Neural cell (in vitro differentiated cells): ENCODE data around the gene R3HDM4. TPM values are rescaled to one million over a fixed set of nuclear protein-coding genes. Genes with fewer than 3 reads are reported as not detected.
"Not testable (repeated sequence)": the region's sequence is repeated elsewhere in the genome, so short reads cannot be mapped to it uniquely, and the experiment has no call there.

Source experiments
- H2AFZ ChIP-seq: fragments of 200-600, 300-800 bp; sonication (generic), shearing (Covaris generic); 2 replicates; pipeline ENCODE4 v1.6.0; 2014; ENCODE audit warnings: low read depth, mild to moderate bottlenecking, antibody characterized with exemption, low read length, moderate library complexity
- H3F3A ChIP-seq: fragments of 200-600 bp; shearing (Covaris generic); 2 replicates; pipeline ENCODE4 v1.6.1; 2016; ENCODE audit warnings: mild to moderate bottlenecking, moderate library complexity, mixed read lengths, antibody characterized with exemption, low read length; ENCODE audit not compliant: insufficient read depth, poor library complexity, severe bottlenecking
- H3K27ac ChIP-seq: fragments of 200-600, 300-800 bp; sonication (generic), shearing (Covaris generic); 2 replicates; pipeline ENCODE4 v1.5.1; 2014; ENCODE audit warnings: mild to moderate bottlenecking, low read length, moderate library complexity
- H3K27me3 ChIP-seq: fragments of 300-800, 200-600 bp; sonication (generic), shearing (Covaris generic); 2 replicates; pipeline ENCODE4 v1.6.0; 2014; ENCODE audit warnings: mild to moderate bottlenecking, low read depth, low read length, moderate library complexity; ENCODE audit not compliant: insufficient read depth
- H3K36me3 ChIP-seq: fragments of 300-800, 200-600 bp; sonication (generic), shearing (Covaris generic); 2 replicates; pipeline ENCODE4 v1.5.1; 2014; ENCODE audit warnings: mild to moderate bottlenecking, antibody characterized with exemption, low read length, moderate library complexity; ENCODE audit not compliant: insufficient read depth
- H3K4me2 ChIP-seq: fragments of 300-800, 200-600 bp; sonication (generic), shearing (Covaris generic); 2 replicates; pipeline ENCODE4 v1.6.0; 2014; ENCODE audit warnings: mild to moderate bottlenecking, low read length
- H3K4me3 ChIP-seq: fragments of 300-800, 200-600 bp; sonication (generic), shearing (Covaris generic); 2 replicates; pipeline ENCODE4 v1.5.1; 2014; ENCODE audit warnings: mild to moderate bottlenecking, low read length, moderate library complexity
- H3K79me2 ChIP-seq: fragments of 200-600 bp; shearing (Covaris generic); replicated peaks from 2 replicates; pipeline ENCODE4 v1.6.0; 2014; ENCODE audit warnings: mild to moderate bottlenecking, low read length, moderate library complexity; ENCODE audit not compliant: insufficient read depth
- H3K9ac ChIP-seq: fragments of 300-800, 200-600 bp; sonication (generic), shearing (Covaris generic); 2 replicates; pipeline ENCODE4 v1.6.1; 2016; ENCODE audit warnings: mild to moderate bottlenecking, low read length, mixed read lengths
- H3K9me2 ChIP-seq: fragments of 200-600 bp; shearing (Covaris generic); 2 replicates; pipeline ENCODE4 v1.6.1; 2016; ENCODE audit warnings: mild to moderate bottlenecking, low read length, mixed read lengths; ENCODE audit not compliant: insufficient read depth
- H3K9me3 ChIP-seq: fragments of 200-600, 300-800 bp; sonication (generic), shearing (Covaris generic); 2 replicates; pipeline ENCODE4 v1.6.1; 2016; ENCODE audit warnings: mild to moderate bottlenecking, mixed run types, low read length, moderate library complexity, mixed read lengths
- H4K20me1 ChIP-seq: fragments of 200-600 bp; shearing (Covaris generic); 2 replicates; pipeline ENCODE4 v1.6.1; 2016; ENCODE audit warnings: mild to moderate bottlenecking, mixed run types; ENCODE audit not compliant: insufficient read depth
- CTCF ChIP-seq: fragments of 450-650 bp; IDR thresholded peaks from 2 replicates; pipeline ENCODE4 v1.5.1; 2014; ENCODE audit warnings: antibody characterized with exemption, mild to moderate bottlenecking, moderate library complexity; ENCODE audit not compliant: poor library complexity, severe bottlenecking
- EP300 ChIP-seq: fragments of 450-650 bp; conservative IDR thresholded peaks from 2 replicates; pipeline ENCODE4 v1.6.1; 2014; ENCODE audit warnings: antibody characterized with exemption, mild to moderate bottlenecking, moderate library complexity; ENCODE audit not compliant: poor library complexity, severe bottlenecking
- EZH2 ChIP-seq: fragments of 200-600, 300-800 bp; shearing (Covaris generic), sonication (generic); IDR thresholded peaks from 2 replicates; pipeline ENCODE4 v1.6.1; 2014; ENCODE audit warnings: antibody characterized with exemption, low read length, borderline replicate concordance, mild to moderate bottlenecking; ENCODE audit not compliant: insufficient read depth, poor library complexity, severe bottlenecking
- MXI1 ChIP-seq: fragments of 450-650 bp; conservative IDR thresholded peaks from 2 replicates; pipeline ENCODE4 v1.6.1; 2014; ENCODE audit warnings: antibody characterized with exemption, mild to moderate bottlenecking; ENCODE audit not compliant: poor library complexity, severe bottlenecking
- POLR2AphosphoS5 ChIP-seq: IDR thresholded peaks from 2 replicates; pipeline ENCODE4 v1.6.1; 2012
- RAD21 ChIP-seq: fragments of 450-650 bp; conservative IDR thresholded peaks from 2 replicates; pipeline ENCODE4 v1.6.1; 2014; ENCODE audit warnings: antibody characterized with exemption, mild to moderate bottlenecking, moderate library complexity
- REST ChIP-seq: IDR thresholded peaks from 2 replicates; pipeline ENCODE4 v1.6.1; 2012; ENCODE audit warnings: borderline replicate concordance
- SMC3 ChIP-seq: fragments of 450-650 bp; conservative IDR thresholded peaks from 2 replicates; pipeline ENCODE4 v1.6.1; 2014; ENCODE audit warnings: antibody characterized with exemption, mild to moderate bottlenecking, moderate library complexity; ENCODE audit not compliant: poor library complexity
- TAF1 ChIP-seq: IDR thresholded peaks from 2 replicates; pipeline ENCODE4 v1.6.1; 2012; ENCODE audit warnings: low read depth
- polyA plus RNA-seq: library from polyadenylated mRNA; depleted of rRNA; stranded (reverse); fragments of >200 nt; gene quantifications from 2 replicates; pipeline ENCODE4 v1.2.3, GENCODE V29; 2014

The R3HDM4 gene
- polyA plus RNA-seq, 1 donor from 2014 or later, result 51.2 TPM

- H3K9me2 ChIP-seq, result no peaks in the 10 kb centered on the region
- no peaks in the 10 kb centered on the region for H3F3A ChIP-seq
- no peaks in the 10 kb centered on the region for H3K79me2 ChIP-seq
- no peaks in the 10 kb centered on the region for H4K20me1 ChIP-seq
- TF ChIP-seq MXI1 (no peak), SMC3 (no peak), REST (no peak), TAF1 (no peak), POLR2AphosphoS5 (no peak), RAD21 (no peak), EP300 (no peak), EZH2 (no peak), CTCF (no peak)
- no peak overlapping the region for H3K9ac ChIP-seq
- no peaks in the 10 kb centered on the region for H3K36me3 ChIP-seq
- no peaks in the 10 kb centered on the region for H3K9me3 ChIP-seq
- H3K4me2 ChIP-seq, result no peak overlapping the region
- H3K4me3 ChIP-seq, result no peak overlapping the region
- peaks cover 15% of the 10 kb centered on the region for H3K27me3 ChIP-seq
- no peak overlapping the region for H2AFZ ChIP-seq
- H3K27ac ChIP-seq, result no peak overlapping the region
Measured at GRCh38 chr19:854549-854948, 58.5 kb downstream of the R3HDM4 start.

GRCh38 chr19:853614-854220, 59.3 kb downstream of the R3HDM4 start:
- H4K20me1 ChIP-seq, H3K79me2 ChIP-seq, H3K9ac ChIP-seq, H3K4me2 ChIP-seq, H3F3A ChIP-seq, H3K4me3 ChIP-seq, H3K9me3 ChIP-seq, H3K27me3 ChIP-seq, H3K27ac ChIP-seq, H3K9me2 ChIP-seq, H3K36me3 ChIP-seq, H2AFZ ChIP-seq: not testable (repeated sequence)
